T-helper 1 cell (primary cell): ENCODE data around the gene TMEM79.

Experiments
- DNase-seq, 5 donors: peaks; one replicate each; pipeline ENCODE4 v3.0.0-alpha.2; 2012 to 2020

The TMEM79 gene

DNA sequence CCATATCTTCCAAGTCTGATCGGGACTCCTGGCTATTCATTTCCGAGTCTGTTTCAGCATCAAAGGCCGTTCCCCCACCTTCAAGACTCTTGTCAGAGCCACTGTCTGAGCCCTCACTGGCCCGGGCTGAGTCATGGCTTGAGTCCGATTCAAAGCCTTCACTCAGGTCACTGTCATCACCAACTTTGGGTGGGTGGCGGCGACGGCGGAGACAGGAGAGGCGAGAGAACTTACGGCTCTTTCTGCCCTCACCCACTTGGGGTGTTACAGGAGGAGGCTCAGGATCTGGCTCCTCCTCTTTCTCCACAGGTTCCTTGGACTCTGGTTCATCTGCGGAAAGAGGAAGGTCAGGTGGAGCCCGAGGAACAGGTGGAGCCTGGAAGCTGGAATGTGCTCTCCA lies 18.1 kb upstream of the TMEM79 start:
- no peak for DNase-seq

DNA sequence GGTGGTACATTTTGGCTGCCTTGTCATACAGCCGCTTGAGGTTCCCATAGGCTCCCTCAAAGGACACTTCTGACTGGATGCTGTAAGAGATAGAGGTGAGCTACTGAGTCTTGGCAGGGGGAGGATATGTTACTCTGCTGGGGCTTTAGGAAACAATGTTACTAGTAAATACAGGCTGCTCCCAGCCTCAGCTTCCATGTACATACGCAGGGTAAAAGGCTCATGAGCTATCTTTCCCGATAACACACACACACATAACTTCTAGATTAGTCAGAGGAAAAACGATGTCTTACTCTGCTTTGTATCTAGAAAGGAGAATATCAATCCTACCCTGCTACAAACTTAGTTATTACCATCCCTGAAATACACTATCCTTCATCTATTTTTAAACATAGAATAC lies 15.8 kb upstream of the TMEM79 start:
- DNase-seq: no peak

DNA sequence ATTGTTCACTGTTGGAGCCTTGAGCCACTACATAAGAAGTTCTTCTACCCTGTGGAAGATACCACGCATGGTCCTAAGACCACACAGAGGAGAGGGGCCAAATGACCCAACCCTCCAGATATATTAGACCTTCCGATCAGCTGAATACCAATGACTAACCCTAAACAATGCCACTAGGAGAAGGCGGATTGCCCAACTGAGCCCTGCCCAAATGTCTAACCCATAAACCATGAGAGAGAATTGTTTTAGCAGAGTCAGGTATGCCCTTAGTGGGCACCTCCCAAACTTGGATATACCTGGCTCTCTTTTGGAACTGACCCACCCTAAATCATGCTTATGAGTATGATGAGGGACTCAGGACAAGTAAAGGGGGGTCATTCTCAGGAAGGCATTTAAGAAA lies 13.8 kb upstream of the TMEM79 start:
- DNase-seq: no peak

DNA sequence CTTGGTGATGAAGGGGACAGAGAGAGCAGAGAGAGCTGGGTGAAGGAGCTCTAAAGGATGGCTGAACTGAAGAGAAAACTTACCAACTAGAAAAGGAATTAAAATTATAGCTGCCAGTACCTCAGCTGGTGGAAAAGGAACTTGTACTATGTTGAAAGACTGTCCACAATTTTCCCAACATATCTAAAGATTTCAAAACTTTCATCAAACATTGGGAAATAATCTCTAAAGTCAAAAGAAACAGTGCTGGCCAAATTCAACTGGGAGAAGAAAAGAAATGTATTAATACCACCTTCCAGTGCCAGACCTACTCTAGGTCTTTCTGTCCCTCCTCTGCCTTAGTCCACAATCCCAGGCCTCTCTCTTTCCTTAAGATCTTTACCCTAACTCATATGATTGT lies 7.6 kb upstream of the TMEM79 start:
- DNase-seq: no peak

DNA sequence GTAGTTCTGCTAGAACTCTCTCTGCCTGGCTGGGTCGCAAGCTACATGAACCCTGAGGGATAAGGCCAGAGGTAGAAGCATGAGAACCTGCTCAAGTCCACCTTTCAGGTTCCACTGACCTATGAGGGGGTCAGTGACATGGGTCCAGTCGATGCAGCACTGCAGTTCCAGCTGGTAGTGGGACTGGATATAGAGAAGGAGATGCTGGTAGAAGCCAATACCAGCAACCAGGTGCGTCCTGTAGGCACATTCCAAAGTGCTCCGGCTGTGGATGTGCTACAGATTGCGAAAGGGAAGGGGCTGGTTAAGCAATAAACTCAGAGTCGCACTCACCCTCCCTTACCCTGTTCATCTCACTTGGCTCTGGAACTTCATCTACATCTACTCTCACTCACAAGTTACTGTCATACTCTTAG lies 7.2 kb upstream of the TMEM79 start:
- no peak for DNase-seq

DNA sequence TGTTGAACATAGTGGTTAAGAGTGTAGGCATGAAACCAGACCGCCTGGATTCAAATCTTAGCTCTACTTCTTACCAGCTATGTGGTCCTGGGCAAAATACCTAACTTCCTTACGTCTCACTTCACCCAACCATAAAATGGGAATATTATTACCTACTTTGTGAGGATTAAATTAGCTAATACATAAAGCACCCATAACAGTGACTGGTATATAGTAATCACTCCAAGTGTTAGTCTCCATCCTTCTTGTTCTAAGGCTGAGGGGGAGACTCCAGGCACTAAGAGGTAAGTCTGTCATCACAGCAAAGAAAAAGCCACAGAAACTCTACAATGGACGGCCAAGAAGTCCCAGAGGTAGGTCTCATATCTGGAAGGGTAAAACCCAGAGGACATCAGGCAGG lies 4.3 kb upstream of the TMEM79 start:
- DNase-seq: no peak

DNA sequence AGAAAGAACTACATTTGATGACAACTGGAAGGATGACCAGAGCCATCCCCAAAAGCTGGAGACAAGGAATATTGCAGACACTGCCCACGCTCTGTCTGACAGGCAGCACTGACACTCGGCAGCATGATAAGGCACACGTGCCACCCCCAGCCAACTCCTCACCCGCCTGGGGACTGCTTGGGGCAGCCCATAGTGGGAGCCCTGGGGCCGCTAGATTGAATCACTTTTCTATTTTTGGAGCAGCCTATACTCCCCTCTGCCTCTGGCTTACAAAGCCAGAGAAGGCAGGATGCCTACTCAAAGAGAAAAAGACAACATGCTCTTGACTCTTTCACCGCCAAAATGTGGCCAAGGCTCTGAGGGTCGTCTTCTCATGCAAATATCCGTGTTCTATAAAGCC lies 2.8 kb upstream of the TMEM79 start:
- peak in 1 of 5 donors; percentile 46 for DNase-seq

DNA sequence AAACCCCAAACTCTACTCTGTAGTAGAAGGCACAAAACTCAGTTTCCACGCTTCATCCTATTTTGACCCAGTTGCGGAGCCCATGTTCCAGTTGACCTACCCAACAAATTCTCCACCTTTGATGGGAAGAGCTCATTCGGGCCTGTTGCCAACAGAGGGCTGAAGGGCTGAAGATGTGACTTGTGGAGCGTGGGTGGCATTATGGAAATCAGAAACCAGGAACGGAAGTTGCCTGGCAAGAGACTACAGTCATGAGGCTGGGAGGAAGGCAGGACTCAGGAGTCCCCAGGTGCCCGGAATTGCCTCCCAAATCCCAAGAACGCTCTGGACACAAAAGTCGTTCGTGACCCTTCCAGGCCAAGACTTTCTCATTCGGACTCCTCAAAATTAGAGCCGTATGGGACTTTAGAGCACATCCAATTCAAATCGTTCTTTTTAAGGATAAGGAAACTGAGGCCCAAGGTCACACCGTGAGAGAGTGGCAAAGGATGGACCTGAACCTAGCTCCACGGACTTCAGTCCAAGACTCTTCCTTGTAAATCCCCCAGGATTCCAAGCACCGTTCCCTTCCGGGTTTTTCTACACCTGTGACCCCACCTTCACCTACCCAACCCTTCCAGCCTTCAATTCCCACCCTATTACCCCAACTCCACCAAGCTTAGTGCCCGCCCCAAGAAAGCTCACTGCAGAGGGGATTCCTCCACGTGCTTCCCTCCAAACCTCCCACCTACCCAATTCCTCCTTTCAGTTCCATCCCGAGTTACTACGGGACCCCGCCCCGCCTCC lies 2.2 kb upstream of the TMEM79 start:
- no peak for DNase-seq

DNA sequence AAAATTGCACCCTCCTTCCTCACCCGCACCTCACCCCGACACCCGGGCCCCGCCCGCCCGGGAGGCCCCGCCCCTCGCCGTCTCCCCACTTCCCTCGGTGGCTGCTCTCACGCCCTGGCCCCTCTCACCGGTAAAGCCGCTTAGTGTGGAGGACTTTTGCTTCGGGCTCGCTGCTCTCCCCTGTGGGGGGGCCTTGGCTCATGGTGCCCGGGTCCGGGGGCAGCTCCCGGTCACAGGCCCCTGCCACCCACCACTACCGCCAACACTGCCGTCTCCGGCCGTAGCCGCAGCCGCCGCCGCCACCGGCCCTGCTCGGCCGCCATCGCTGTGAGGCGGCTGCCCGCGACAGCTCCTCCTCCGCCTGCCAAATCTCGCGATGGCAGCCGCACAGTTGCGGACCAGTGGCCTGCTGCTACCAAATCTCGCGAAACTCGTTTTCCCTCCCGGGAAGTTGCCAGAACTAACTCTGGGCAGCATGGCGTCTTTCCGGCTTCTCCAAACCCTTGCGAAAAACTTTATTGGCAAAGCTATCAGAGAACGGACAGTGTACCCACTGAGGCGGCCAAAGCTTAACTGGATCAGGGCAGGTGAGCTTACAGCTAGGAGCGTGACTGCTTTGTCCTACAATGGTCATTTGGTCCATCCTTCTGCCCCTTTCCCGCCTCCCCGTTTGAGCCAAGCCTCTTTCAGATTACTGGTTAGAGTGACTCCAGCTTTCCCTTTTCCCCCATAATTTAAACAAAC lies 1.5 kb upstream of the TMEM79 start, which contains the start of gene SMG5:
TSS of gene SMG5 (minus strand) at position 347 of the 744 bp plus-strand sequence. CDS start at position 202, 145 bp downstream.
- peak; percentile 91 to 98 (median 95) for DNase-seq

DNA sequence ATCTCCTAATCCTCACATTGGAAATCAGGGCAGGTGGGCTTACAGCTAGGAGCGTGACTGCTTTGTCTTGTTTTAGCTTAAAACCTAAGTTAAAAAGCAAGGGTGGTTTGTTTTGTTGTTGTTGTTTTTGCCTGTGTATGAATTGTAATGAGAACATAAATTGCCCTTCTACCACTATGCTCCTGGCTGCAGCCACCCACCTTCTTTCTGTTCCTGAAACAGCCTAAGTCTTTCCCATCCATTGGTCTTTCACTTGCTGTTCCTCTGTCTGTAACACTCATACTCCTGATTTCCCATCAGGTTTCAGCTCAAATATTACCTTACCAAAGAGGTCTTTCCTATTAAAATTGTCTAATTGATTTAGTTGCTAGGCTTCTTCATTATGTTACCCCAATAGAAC lies 604 bp upstream of the TMEM79 start:
- DNase-seq: no peak

DNA sequence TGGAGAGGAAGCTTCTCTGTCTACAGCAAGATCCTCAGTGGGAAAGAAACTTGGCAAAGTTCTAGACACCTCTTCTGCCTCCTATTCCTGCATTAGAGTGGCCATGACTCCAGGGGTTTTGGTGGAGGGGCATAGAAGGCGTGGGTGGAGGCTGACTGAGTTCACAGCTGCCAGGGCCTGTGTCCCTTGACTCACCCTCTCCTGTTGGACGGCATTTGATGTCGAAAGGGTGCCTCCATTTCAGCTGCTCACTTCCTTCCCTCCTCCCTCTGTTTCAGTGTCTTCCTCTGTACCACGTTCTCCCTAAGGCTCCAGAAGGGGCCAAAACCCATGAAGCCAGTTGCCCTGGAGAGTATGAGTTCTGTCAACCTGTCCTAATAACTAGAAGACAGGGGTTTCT lies 632 bp downstream of the TMEM79 start:
- no peak for DNase-seq

DNA sequence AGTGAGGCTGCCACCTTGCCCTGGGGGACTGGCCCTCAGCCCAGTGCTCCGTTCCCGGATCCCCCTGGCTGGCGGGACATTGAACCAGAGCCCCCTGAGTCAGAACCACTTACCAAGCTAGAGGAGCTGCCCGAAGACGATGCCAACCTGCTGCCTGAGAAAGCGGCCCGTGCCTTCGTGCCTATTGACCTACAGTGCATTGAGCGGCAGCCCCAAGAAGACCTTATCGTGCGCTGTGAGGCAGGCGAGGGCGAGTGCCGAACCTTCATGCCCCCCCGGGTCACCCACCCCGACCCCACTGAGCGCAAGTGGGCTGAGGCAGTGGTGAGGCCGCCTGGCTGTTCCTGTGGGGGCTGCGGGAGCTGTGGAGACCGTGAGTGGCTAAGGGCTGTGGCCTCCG lies 1.3 kb downstream of the TMEM79 start:
- DNase-seq: no peak

DNA sequence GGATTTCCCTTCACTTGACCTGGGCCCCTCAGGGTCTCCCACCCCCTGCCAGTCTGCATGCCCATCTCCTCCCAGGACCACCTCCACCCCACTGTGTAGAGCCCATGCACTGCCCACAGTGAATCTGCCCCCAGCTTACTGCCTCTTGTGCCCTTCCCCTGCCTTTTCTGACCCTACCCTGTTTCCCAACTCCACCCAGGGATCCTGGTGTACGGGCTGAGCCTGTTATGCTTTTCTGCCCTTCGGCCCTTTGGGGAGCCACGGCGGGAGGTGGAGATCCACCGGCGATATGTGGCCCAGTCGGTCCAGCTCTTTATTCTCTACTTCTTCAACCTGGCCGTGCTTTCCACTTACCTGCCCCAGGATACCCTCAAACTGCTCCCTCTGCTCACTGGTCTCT lies 1.9 kb downstream of the TMEM79 start:
- DNase-seq: no peak

DNA sequence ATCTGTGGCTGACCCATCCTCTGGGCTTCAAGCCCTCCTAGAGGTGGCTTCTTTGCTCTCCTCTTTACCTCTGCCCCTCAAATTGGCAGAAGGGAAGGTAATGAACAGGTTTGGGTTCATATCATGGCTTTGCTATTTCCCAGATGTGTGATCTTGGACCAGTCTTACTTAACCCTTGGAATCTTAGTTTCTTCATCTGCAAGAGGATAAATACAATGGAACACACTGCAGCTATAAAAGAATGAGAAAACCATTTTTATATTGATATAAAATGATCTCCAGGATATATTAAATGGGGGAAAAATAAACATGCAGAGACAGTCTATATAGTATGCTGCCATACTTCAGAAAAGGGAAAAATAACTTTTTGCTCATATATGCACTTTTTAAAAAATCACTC lies 5.7 kb downstream of the TMEM79 start:
- DNase-seq: no peak

DNA sequence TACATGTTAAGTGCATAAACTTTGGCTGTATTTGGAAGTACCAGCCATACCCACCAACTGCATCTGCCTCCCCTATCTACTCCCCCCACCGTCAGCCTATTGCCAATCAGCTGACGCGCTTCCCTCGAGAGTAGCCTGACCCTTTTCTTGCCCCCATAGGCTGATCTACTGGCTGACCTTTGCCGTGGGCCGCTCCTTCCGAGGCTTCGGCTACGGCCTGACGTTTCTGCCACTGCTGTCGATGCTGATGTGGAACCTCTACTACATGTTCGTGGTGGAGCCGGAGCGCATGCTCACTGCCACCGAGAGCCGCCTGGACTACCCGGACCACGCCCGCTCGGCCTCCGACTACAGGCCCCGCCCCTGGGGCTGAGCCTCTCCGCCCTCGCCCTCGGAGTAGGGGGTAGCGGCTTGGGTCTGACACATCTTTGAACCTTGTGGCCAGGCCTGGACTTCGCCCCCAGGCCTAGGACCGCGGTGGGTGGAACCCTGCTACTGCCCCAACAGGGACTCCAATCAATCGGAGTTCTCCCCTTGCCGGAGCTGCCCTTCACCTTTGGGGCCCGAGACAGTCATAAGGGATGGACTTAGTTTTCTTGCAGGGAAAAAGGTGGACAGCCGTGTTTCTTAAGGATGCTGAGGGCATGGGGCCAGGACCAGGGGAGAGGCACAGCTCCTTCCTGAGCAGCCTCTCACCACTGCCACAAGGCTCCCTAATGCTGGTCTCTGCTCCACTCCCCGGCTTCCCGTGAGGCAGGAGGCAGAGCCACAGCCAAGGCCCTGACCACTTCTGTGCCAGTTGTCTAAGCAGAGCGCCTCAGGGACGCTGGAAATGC lies 7.3 kb downstream of the TMEM79 start:
- DNase-seq: no peak

DNA sequence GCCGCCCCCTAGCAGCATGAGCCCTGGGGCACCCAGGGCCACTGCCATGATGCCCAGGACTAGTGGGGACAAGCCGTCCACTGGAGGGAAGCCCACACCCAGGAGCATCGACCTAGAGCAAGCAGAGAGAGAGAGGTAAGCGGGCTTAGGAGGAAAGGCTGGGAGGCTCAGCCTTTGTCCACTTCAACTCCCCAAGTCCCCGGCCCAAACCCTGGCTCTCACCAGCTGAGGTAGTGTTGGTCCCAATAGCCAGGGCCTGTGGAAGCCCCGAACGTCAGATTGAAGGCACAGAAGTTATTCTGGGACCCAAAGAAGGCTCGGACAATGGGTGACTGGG lies 8.9 kb downstream of the TMEM79 start:
- no peak for DNase-seq

DNA sequence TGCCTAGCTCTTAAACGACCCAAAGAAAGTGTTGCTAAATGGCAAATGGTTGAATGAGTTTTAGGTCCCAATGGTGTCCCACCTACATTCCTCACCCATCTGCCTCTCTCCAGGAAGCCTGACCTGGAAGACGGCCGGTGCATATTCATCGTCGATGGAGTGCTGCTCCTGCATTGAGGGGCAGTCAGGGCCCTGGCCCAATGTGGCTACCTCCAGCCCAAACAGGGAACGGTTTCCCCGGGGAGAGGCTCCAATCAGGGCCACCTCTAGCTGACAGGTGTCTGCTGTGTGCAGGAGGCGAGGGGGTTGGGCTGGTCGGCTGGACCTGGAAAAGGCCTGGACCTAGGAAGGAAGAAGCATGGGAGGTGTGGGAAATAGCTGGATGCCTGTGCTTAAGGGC lies 9.8 kb downstream of the TMEM79 start:
- DNase-seq: no peak

DNA sequence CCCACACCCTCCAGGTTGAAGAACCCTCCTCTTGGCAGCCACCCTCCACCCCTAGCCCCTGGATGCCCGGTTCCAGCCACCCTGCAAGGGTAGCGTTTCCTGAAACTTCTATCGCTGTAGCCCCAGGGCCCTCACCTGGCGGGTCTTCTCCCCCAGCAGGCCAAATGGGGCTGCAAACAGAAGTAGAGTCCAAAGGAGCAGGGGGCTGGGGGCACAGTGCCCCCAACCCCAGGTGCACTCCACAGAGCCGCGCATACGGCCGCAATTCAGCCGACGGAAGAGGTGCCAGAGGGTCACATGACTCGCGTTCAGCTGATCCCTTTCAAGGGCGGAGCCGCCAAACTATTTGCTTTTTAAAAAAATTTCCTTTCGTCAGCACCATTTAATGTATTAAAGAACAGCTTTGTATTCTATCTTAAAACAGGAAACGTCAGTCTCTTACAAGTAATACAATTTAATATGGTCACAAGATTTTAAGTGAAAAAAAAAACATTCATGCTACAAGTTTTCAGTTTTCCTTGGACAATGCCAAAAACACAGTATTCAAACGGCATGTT lies 11.3 kb downstream of the TMEM79 start, which contains the start of gene GLMP:
TSS of gene GLMP (minus strand) at position 289 of the 557 bp plus-strand sequence. CDS start at position 255, 34 bp downstream.
- DNase-seq: peak in 4 of 5 donors; percentile 31 to 64 (median 52)

DNA sequence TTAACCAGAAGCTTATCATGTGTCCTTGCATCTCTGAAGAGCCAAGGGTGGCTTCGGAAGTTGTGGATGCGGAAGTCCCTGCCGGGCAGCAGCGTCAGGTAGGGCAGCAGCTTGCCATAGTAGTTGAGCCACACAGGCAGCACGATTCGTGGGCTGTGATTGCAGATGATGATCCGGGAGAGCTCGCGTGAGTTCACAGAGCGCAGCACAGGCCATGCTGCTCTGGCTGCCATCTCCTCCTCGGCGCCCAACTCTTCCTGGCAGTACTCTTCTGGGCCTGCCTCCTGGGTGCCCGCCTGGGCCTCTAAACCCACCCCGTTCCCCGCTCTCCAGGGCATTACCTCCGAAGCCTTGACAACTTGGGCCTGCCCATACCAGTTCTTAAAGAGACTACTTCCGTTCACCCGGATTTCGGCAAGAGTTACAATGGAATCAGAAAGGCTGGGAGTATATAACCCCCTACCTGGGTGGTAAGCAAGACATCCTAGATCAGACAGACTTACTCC lies 14.8 kb downstream of the TMEM79 start, which contains the start of gene VHLL:
TSS of gene VHLL (minus strand) at position 456 of the 506 bp plus-strand sequence. CDS start at position 338, 118 bp downstream.
- DNase-seq: no peak

DNA sequence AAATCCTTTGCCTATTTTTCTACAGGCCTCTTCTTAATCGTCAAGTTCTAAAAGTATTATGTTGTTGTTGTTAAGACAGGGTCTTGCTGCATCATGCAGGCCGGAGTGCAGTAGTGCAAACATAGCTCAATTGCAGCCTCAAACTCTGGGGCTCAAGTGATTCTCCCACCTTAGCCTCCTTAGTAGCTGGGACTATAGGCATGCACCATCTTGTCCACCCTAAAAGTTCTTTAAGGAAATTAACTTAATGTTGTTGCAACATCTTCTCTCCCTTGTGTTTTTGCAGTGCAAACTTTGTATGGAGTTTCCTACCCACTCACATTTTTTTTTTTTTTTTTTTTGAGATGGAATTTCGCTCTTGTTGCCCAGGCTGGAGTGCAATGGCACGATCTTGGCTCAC lies 19.1 kb downstream of the TMEM79 start:
- DNase-seq: no peak

DNA sequence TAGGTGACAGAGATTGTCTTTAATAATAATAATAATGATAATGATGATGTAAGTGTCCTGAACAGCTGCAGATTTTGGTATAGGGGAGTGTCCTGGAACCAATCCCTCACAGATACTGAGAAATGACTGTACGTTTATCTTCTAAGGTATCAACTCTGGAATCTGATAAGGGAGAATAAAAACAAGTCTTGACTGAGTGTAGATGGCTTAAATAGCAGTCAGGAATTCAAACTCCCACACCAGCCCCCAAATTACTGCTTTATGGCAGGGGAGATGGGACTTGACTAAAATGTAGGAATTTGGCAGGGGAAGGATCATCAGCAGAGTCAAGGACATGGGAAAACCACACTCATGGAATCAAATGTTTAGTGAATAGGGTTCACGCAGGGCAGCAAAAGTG lies 21.1 kb downstream of the TMEM79 start:
- no peak for DNase-seq

DNA sequence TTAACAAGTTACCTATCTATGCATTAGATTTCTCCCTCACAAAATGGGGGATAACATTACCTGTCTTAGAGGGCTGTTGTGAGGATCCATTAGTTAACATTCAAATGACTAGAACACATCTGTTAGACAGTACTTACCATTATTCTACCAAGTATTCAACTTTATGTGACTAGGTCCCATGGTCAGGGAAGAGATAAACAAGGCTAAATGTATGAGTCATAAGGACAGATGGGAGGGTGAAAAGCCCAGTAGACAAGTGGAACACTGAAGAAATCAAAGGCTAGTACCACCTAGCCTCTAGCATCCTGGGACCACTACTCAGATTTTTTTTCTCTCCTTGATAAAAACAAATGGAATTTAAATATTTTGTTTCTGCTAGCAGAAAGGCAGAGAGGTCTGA lies 24.0 kb downstream of the TMEM79 start:
- DNase-seq: no peak

DNA sequence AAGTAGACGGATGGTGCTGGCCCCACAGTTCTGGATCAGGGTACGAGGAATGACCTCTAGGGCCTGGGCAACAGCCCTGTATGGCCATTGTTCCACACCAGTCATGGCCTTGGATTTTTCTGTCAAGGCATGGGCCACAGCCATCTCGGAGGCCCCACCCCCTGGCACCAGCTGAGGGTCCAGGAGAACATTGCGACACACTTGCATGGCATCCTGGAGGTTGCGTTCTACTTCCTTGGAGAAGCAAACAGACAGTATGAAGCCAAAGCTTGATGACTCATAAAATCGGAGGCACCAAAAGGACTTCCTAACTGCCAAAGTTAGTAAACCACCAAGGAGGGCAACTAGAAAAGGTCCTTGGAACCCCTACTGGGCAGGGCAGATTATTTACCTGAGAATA lies 26.8 kb downstream of the TMEM79 start:
- no peak for DNase-seq
